GM19452 (cell line): ENCODE results near the gene PHC2.

Experiments used
- ATAC-seq: cut with Tn5 transposase; IDR thresholded peaks from one replicate; pipeline ENCODE4 v1.9.1; 2021; ENCODE audit not compliant: unreplicated experiment

PHC2 gene

DNA sequence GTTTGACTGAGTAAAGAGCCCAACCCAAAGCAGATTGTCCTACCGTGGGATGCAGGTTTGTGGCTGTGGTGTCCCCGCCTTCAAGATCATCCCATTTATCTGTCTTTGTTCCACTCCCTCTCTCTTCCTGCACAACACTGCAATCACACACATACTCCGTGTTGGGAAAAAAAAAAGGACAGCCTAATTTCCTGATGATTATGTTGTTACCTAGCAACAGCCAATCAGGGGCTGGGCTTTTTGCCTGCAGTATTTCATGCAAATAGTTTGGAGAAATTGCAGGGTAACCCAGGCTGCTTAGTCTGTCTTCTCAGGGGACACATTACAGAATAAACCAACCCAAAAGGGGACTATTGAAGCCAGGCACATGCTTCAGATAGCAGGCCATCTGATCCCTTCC lies 38.3 kb downstream of the PHC2 start:
- no peak for ATAC-seq

GRCh38 chr1:33392206-33392605 lies 38.7 kb downstream of the PHC2 start:
- ATAC-seq: no peak

DNA sequence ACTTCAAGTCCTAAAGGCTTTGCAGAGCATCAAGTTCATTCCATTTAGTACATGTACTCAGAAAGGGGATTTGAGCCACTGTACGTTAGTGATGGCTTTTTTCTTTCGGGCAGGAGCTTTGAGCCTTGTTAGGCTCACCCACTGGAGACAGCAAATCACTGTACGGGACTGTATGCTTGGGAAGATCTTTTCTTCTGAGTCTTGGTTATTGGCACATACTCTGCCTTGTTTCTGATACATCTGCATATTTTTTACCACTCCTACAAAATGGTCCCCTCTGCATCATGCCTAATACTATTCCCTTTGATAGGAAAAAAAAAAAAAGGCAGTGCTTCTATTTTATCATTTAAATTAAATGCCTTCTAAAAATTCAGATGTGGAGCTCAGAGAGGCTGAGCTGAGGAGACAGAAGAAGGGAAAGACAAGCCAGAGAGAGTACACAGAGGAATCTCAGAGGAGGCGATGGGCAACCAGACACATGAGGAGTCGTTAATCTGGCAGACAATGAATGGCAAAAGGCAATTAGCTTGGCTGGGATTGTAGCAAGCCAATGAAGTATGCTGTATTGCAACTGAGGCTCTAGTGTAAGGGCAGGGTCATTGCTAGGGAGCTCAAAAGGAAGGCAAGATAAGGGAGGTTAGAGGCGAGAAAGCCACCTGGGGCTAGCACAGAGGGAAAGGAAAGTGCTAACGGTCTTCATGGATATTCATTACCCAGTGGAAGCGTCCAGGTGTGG lies 39.4 kb downstream of the PHC2 start:
- ATAC-seq: no peak

GRCh38 chr1:33390542-33390941 lies 40.4 kb downstream of the PHC2 start:
- ATAC-seq: no peak

DNA sequence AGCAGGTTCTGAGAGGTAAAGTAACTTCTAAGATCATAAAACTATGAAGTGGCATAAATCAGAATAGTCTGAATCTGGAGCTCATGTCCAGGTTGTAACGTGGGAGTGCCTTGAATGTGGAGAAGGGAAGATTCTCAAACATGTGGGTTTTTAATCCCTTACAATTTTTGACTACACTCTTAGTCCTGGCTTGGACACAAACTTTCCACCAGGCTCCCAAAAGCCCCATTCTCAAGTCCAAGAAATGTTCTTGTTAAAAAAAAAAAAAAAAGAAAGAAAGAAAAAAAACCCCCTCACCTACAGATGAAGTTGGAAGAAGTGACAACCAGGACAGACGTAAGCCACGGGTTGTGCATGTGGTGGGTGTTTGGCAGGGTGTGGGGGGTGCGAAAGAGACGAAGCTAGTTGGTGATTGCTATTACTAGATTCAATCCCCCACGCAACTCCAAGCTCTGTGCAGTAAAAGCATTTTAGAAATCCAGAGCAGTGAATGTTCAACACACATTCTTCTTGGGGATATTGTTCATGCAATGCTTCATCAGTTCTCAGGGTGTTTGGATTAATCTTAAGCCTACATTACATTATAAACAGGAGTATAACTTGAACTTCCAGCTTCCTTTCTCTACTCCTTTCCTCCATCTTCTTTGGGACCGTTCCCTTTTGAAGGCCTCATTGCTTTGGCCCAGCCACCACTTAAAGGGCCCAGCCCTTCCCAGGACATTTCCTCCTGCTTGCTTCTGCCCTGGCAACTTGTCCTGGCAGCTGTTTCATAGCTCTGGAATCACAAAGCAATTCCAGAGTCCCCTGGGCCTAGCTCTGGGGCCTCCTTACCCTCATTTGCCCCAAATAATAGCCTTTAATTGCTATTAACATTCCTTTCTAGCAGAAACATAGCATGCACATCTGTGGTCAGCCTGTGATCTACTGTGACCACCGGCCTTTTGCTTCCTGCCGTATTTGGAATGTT lies 41.8 kb downstream of the PHC2 start:
- no peak for ATAC-seq

DNA sequence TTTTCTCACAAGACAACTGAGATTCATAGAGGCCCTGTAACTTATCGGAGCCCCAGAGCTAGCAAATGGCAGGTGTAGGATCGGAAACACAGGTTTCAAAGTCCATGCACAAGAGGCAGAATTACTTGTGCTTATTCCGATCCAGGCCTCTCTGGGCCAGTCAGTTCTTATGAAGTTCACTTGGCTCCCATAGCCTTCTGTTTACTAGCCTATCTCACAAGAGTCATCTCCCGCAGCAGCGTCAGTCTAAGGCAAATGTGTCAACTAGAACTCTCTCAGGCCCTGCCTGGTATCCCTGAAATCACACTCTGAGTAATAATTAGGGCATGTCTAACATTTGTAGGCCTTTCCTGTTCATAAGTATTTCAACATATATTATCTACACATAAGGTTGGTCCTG lies 43.3 kb downstream of the PHC2 start:
- no peak for ATAC-seq

GRCh38 chr1:33385251-33385650 lies 45.6 kb downstream of the PHC2 start:
- ATAC-seq: no peak

- no peak for ATAC-seq
Observed at GRCh38 chr1:33384040-33384812, 46.7 kb downstream of the PHC2 start.

DNA sequence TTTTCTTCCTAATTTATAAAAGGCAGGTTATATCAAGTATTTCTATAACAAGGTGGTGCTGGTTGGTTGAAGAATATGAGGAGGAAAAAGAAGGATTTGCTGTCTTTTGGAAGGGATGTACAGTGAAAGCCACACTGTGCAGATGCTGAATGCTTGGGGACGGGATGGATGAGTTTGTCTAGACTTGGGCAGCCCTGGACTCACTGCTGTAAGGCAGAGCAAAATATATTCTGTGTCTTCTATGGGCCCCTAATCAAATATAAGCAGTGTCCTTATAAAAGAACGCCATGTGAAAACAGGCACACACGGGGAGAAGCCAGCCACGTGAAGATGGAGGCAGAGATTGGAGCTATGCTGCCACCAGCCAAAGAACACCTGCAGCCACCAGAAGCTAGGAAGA lies 47.4 kb downstream of the PHC2 start:
- no peak for ATAC-seq

- ATAC-seq: no peak
Observed at GRCh38 chr1:33382661-33383415, 48.1 kb downstream of the PHC2 start.

GRCh38 chr1:33381977-33382376 lies 48.9 kb downstream of the PHC2 start:
- ATAC-seq: no peak

GRCh38 chr1:33380811-33381210 lies 50.1 kb downstream of the PHC2 start:
- ATAC-seq: no peak

- no peak for ATAC-seq
Observed at GRCh38 chr1:33379631-33380354, 51.1 kb downstream of the PHC2 start.

DNA sequence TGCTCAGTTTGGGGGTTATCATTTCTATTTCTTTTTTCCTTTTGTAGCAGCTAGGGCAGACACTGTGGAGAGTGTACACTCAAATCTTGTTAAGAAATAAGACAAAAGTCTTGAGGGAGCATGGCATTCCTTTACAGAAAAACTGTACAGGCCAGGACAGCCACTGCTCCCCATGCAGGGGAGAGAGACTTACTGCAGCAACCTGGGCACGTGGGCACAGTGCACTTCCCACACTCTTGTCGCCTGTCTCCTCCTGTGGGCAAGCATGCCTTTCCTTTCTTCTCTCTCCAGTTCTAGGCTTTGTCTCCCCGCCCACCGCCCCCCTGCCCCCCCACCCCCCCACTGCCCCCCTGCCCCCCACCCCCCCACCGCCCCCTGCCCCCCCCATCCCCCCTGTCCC lies 51.9 kb downstream of the PHC2 start:
- no peak for ATAC-seq

DNA sequence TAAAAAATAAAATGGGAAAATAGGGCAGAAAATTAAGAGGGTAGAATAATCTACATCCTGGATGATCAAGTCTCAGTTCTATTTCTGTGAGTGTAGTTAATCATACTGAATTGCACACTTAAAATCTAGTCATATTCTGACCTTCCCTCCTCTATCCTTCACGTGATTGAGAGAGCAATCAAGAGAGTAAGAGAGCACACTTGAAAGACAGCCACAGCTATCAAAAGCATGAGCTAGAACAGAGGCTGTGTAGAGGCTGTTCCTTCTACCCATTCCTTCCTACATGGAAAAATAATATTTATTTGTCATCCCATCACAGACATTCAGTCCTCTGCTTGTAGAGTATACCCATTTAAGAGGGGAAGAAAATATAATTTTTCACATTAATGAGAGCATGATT lies 52.4 kb downstream of the PHC2 start:
- ATAC-seq: no peak

DNA sequence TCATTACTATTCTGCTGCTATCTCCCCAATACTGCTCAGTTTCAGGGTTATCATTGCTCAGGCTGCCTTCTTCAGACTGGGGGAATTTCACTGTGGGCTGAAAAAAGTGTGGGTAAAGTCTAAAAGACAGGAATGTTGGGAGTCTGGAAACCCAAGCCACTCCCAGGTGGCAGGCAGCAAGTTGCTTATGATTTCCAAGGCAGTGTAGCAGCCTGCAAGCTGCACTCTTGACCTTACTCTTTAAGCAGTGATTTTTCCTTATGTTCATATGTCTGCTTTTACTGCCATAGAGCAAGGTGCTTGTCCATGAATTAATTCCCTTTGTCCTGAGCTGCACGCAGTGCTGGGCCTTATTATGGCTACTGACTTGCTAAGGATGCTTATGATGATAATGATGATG lies 53.1 kb downstream of the PHC2 start:
- ATAC-seq: no peak

DNA sequence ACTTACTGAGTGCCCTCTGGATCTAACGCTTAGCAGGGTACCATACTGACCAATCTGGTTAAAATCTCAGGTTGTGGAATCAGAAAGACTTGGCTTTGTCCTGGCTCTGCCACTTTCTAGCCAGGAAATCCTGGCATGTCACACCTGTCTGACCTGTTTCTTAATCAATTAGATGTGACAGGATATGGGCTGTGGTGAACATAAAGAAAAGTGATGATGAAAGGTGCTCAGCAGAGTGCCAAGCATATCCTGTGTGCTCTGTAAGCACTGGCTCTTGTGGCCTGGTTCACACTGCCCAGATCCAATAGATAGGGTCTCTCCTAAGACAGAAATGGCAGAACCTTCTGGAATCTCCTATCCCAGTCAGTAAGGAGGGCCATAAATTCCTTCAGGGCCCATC lies 53.9 kb downstream of the PHC2 start:
- ATAC-seq: no peak

DNA sequence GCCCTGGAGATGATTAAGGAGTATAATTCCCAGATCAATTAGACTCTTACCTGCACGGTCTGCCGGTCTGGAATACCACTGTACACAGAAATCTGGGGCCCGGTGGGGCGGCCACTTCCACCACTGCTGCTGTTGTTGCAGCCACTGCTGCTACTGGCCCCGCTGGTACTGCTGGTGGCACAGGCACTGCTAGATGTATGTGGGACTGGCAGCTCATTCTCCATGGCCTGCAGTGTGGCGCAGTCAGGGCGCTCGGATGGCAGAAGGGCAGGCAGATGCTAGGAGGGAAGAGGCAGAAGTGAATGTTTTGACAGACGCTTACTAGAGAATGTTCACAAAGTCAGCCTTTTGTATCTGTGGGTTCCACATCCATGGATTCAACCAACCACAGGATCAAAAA lies 55.6 kb downstream of the PHC2 start:
- no peak for ATAC-seq

DNA sequence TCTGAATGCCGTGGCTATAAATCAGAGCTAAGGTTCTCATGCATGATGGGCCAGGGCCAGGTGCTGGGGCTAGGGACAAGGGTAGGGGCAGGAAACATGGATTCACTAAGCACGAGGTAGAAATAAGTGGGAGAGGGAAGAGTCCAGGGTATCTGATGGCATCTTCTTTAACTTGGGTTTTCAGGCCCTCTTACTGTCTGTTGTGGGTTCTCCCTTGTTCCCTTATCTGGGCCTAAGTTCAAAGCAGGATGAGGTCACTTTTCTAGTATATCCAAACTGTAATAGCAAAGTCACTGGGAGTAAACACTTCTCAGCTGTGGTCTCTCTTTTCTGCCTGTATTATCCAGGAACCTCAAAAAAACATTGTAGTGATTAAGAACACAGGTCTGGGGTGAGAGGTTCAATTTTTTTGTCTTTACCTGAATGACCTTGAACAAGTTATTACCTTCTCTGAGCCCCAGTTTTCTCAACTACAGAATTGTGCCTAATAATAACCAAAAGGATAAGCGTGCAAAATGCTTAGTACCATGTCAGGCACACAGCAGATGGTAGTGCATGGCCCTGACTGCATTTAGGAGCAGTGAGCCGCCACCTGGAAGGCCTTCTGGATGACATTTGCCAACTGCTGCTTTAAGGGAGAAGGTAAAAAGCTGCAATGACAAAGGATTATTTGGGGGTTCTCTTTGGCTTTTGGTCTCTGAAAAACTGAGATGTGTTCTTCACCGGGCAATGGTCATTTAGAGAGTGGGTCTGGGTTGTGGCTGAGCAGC lies 56.4 kb downstream of the PHC2 start:
- no peak for ATAC-seq
